UCSD-AML1 (cell line): ENCODE results near the gene GUK1.

Experiments
- DNase-seq: peaks from one replicate; lab custom pipeline; 2025; ENCODE audit not compliant: unreplicated experiment; lab: John Stamatoyannopoulos, UW

GUK1 gene

GRCh38 chr1:228125185-228125584, 14.9 kb upstream of the GUK1 start:
- DNase-seq: no peak

- no peak for DNase-seq
Observed at GRCh38 chr1:228131766-228132165, 8.3 kb upstream of the GUK1 start.

- DNase-seq: no peak
Observed at GRCh38 chr1:228134591-228134990, 5.5 kb upstream of the GUK1 start.

- DNase-seq: no peak
Observed at GRCh38 chr1:228136901-228137300, 3.2 kb upstream of the GUK1 start.

- DNase-seq: no peak
Observed at GRCh38 chr1:228139406-228139930, 611 bp upstream of the GUK1 start.

GRCh38 chr1:228140724-228141225, 696 bp downstream of the GUK1 start:
- no peak for DNase-seq

- DNase-seq: no peak
Observed at GRCh38 chr1:228141226-228142044, 1.4 kb downstream of the GUK1 start.

- no peak for DNase-seq
Observed at GRCh38 chr1:228142155-228142691, 2.1 kb downstream of the GUK1 start.

- no peak for DNase-seq
Observed at GRCh38 chr1:228142701-228143136, 2.6 kb downstream of the GUK1 start.

- no peak for DNase-seq
Observed at GRCh38 chr1:228143480-228144192, 3.6 kb downstream of the GUK1 start.

GRCh38 chr1:228144193-228144992, 4.3 kb downstream of the GUK1 start:
- DNase-seq: no peak

- DNase-seq: no peak
Observed at GRCh38 chr1:228144993-228145343, 4.9 kb downstream of the GUK1 start.

- DNase-seq: no peak
Observed at GRCh38 chr1:228145463-228146416, 5.7 kb downstream of the GUK1 start.

- DNase-seq: no peak
Observed at GRCh38 chr1:228146417-228147150, 6.5 kb downstream of the GUK1 start.

GRCh38 chr1:228147151-228147693, 7.1 kb downstream of the GUK1 start:
- no peak for DNase-seq

- DNase-seq: no peak
Observed at GRCh38 chr1:228147768-228148167, 7.7 kb downstream of the GUK1 start.

GRCh38 chr1:228148196-228148861, 8.2 kb downstream of the GUK1 start:
- DNase-seq: no peak

- no peak for DNase-seq
Observed at GRCh38 chr1:228148935-228149405, 8.9 kb downstream of the GUK1 start.
